Panc1 (cell line): ENCODE measurements around the gene TMEM212. TPM values are rescaled to one million over a fixed set of nuclear protein-coding genes. Genes with fewer than 3 reads are reported as not detected.

ENCODE experiments used
- ATAC-seq: fragments of 200-7000 bp; cut with Tn5 transposase; 2 replicates; pipeline ENCODE4 v1.9.1; 2020; ENCODE audit warnings: mild to moderate bottlenecking, moderate library complexity
- BruUV-seq: library from RNA; stranded (reverse); fragments of 400-500 nt; replicated peaks from 2 replicates; lab custom pipeline; 2021; lab: Mats Ljungman, UMichigan
- CTCF ChIA-PET: fragments of 300-600 bp; sonication (Branson Sonifier 250); formaldehyde crosslinking; loops from one replicate; lab custom pipeline; 2022; ENCODE audit warnings: antibody characterized with exemption; lab: Charles Lee
- POLR2A ChIA-PET: fragments of 300-600 bp; sonication (Branson Sonifier 250); formaldehyde crosslinking; loops from one replicate; lab custom pipeline; 2022; ENCODE audit warnings: antibody characterized with exemption; lab: Charles Lee
- DNase-seq: peaks from one replicate; pipeline ENCODE4 v3.0.0-alpha.2; 2010; ENCODE audit warnings: low read depth, low spot score
- H3K27ac ChIP-seq: 2 replicates; pipeline ENCODE4 v1.5.1; 2011; ENCODE audit warnings: mild to moderate bottlenecking, low read length, inconsistent platforms
- H3K27me3 ChIP-seq: fragments of 200-500 bp; sonication (Bioruptor generic); 2 replicates; pipeline ENCODE4 v1.6.0; 2014; ENCODE audit warnings: low read length, inconsistent platforms; ENCODE audit not compliant: control insufficient read depth, insufficient read depth
- H3K36me3 ChIP-seq: fragments of 200-500 bp; sonication (Bioruptor generic); 2 replicates; pipeline ENCODE4 v1.5.1; 2014; ENCODE audit warnings: inconsistent platforms, mild to moderate bottlenecking, low read length, moderate library complexity; ENCODE audit not compliant: control insufficient read depth, insufficient read depth
- H3K4me1 ChIP-seq: 2 replicates; pipeline ENCODE4 v1.5.1; 2011; ENCODE audit warnings: inconsistent platforms, mild to moderate bottlenecking, low read length, moderate library complexity; ENCODE audit not compliant: control insufficient read depth, insufficient read depth
- H3K4me3 ChIP-seq, 2 experiments: 2 replicates each; pipeline ENCODE4 v1.5.1; 2011 to 2012; ENCODE audit warnings: low read depth in 2 of 2, low read length in 2 of 2, mild to moderate bottlenecking in 2 of 2, inconsistent platforms in 1 of 2, moderate library complexity in 1 of 2
- H3K9me3 ChIP-seq: fragments of 200-500 bp; sonication (Bioruptor generic); 2 replicates; pipeline ENCODE4 v1.5.1; 2014; ENCODE audit warnings: low read depth, mild to moderate bottlenecking, inconsistent platforms, low read length, moderate library complexity; ENCODE audit not compliant: control insufficient read depth, insufficient read depth
- CTCF ChIP-seq: fragments of 450-650 bp; IDR thresholded peaks from 2 replicates; pipeline ENCODE4 v1.5.1; 2017; ENCODE audit warnings: mild to moderate bottlenecking
- POLR2AphosphoS5 ChIP-seq: IDR thresholded peaks from 2 replicates; pipeline ENCODE4 v1.6.1; 2012; ENCODE audit warnings: mild to moderate bottlenecking, low read depth, low read length, moderate library complexity
- REST ChIP-seq, 2 experiments: IDR thresholded peaks; 2 replicates each; pipeline ENCODE4 v1.6.1; 2011 to 2012; ENCODE audit warnings: low read depth in 2 of 2, control low read depth in 1 of 2, low read length in 1 of 2, mild to moderate bottlenecking in 1 of 2, moderate library complexity in 1 of 2; ENCODE audit not compliant: insufficient read depth in 1 of 2
- SIN3A ChIP-seq: IDR thresholded peaks from 2 replicates; pipeline ENCODE4 v1.6.1; 2012; ENCODE audit warnings: low read depth, mild to moderate bottlenecking, low read length, moderate library complexity, borderline replicate concordance; ENCODE audit not compliant: insufficient read depth
- TCF7L2 ChIP-seq: IDR thresholded peaks from 2 replicates; pipeline ENCODE4 v1.6.1; 2011; ENCODE audit warnings: mild to moderate bottlenecking, low read depth, low read length, inconsistent platforms
- in situ Hi-C: cut with HindIII; loops from 2 replicates; pipeline ENCODE4 v1.10.0; 2016; ENCODE audit warnings: low sequenced_read_pairs, low pct_unique_long_range_greater_than_20kb
- intact Hi-C: fragments of 100-400 bp; cut with micrococcal nuclease; formaldehyde crosslinking; loops from one replicate; pipeline ENCODE4 v1.10.0; 2022; ENCODE audit not compliant: unreplicated experiment
- total RNA-seq: library from RNA; stranded (reverse); gene quantifications from one replicate; pipeline ENCODE4 v1.2.1, GENCODE V29; 2021; ENCODE audit not compliant: unreplicated experiment

TMEM212 gene
- total RNA-seq, 1 experiment from 2014 or later = not detected

- TF ChIP-seq SIN3A = no peak
These were observed 20.6 kb upstream of the TMEM212 start (continued) for GRCh38 chr3:171822431-171823106.

GRCh38 chr3:171824116-171824515 lies 19.0 kb upstream of the TMEM212 start:
- H3K27ac ChIP-seq = no peak overlapping the region
- H3K4me1 ChIP-seq = 0 out of 2 replicates have a peak, but pooled peaks cover 10% of the 10 kb centered on the region
- no peaks in the 10 kb centered on the region for H3K9me3 ChIP-seq
- POLR2A ChIA-PET = interaction anchor here (0.7 kb wide), 1 partner anchor 9 kb away, joined by 3 read pairs; no protein-coding TSS in a partner anchor
- DNase-seq (no peak), ATAC-seq (no peak)
- CTCF ChIA-PET = no interaction called here
- no peaks in the 10 kb centered on the region for H3K36me3 ChIP-seq
- no peak overlapping the region for H3K4me3 ChIP-seq
- intact Hi-C loops = no loop called here
- H3K27me3 ChIP-seq = no peaks in the 10 kb centered on the region
- in situ Hi-C loops = no loop called here
- BruUV-seq = no TSS peak
- no peak for TF ChIP-seq CTCF
- TF ChIP-seq SIN3A = no peak
- no peak for TF ChIP-seq REST (IDR thresholded peaks at IDR 0.05; ENCODE audit: insufficient read depth in 1 of 2, low read depth in 2 of 2, low read length in 1 of 2)
- no peak for TF ChIP-seq POLR2AphosphoS5
- TF ChIP-seq TCF7L2 = no peak

GRCh38 chr3:171824824-171825221 lies 18.3 kb upstream of the TMEM212 start:
- intact Hi-C loops = no loop called here
- H3K27ac ChIP-seq = no peak overlapping the region
- H3K36me3 ChIP-seq = no peaks in the 10 kb centered on the region
- CTCF ChIA-PET = no interaction called here
- no peak for ATAC-seq
- BruUV-seq = no TSS peak
- no peaks in the 10 kb centered on the region for H3K27me3 ChIP-seq
- H3K9me3 ChIP-seq = no peaks in the 10 kb centered on the region
- in situ Hi-C loops = no loop called here
- peaks cover 17% of the 10 kb centered on the region; the same call in 1 of the 2 replicates for H3K4me1 ChIP-seq
- POLR2A ChIA-PET = no interaction called here
- TF ChIP-seq POLR2AphosphoS5 (no peak), TCF7L2 (no peak), REST (IDR thresholded peaks at IDR 0.05; ENCODE audit: insufficient read depth in 1 of 2, low read depth in 2 of 2, low read length in 1 of 2) (no peak), CTCF (no peak), SIN3A (no peak)
- H3K4me3 ChIP-seq = no peak overlapping the region
- no peak for DNase-seq
